Esophagus muscularis mucosa (tissue), 4 donors: ENCODE measurements around the gene PPP1R3F. TPM values are rescaled to one million over a fixed set of nuclear protein-coding genes. Genes with fewer than 3 reads are reported as not detected.

Source experiments
- DNase-seq: peaks from one replicate; pipeline ENCODE4 v3.0.0-alpha.2; 2017; ENCODE audit errors: extremely low spot score
- H3K27ac ChIP-seq, 4 donors: fragments of 200-600 bp; sonication (generic); replicated peaks in 1 of 4; 1 replicate in 3 of 4; 2 replicates in 1 of 4; pipeline ENCODE4 v1.5.1; 2016 to 2019; ENCODE audit warnings: mild to moderate bottlenecking in 1 of 4
- H3K27me3 ChIP-seq, 4 donors: fragments of 200-600 bp; sonication (generic); one replicate each; pipeline versions ENCODE4 v1.5.1 to v1.6.0; 2016 to 2019
- H3K36me3 ChIP-seq, 4 donors: fragments of 200-600 bp; sonication (generic); one replicate each; pipeline ENCODE4 v1.5.1; 2016 to 2019
- H3K4me1 ChIP-seq, 4 donors: fragments of 200-600 bp; sonication (generic); one replicate each; pipeline ENCODE4 v1.5.1; 2016 to 2019
- H3K4me3 ChIP-seq, 4 donors: fragments of 200-600 bp; sonication (generic); 1 replicate in 2 of 4; 2 replicates in 2 of 4; pipeline ENCODE4 v1.5.1; 2016 to 2019; ENCODE audit warnings: mild to moderate bottlenecking in 4 of 4, moderate library complexity in 1 of 4
- H3K9me3 ChIP-seq, 4 donors: fragments of 200-600 bp; sonication (generic); 1 replicate in 3 of 4; 2 replicates in 1 of 4; pipeline ENCODE4 v1.5.1; 2016 to 2019
- EP300 ChIP-seq: sonication (generic); formaldehyde crosslinking; IDR thresholded peaks from one replicate; pipeline ENCODE4 v1.6.1; 2017; ENCODE audit warnings: antibody characterized with exemption
- POLR2A ChIP-seq: fragments of 450-650 bp; IDR thresholded peaks from one replicate; pipeline ENCODE4 v1.6.1; 2017; ENCODE audit warnings: antibody characterized with exemption, moderate library complexity, mild to moderate bottlenecking, low read depth
- POLR2AphosphoS5 ChIP-seq, 2 donors: sonication (generic); formaldehyde crosslinking; IDR thresholded peaks; one replicate each; pipeline ENCODE4 v1.6.1; 2017; ENCODE audit warnings: antibody characterized with exemption in 2 of 2
- WGBS: methylation state at CpG from one replicate; pipeline ENCODE4 v1.1.5; 2018; 5-methylcytosine and 5-hydroxymethylcytosine counted together
- intact Hi-C: fragments of 100-400 bp; cut with DNase I; formaldehyde crosslinking; loops from one replicate; pipeline ENCODE4 v1.15.1; 2023
- total RNA-seq, 4 donors: library from RNA; depleted of rRNA; stranded (reverse); fragments of >200 nt; gene quantifications; one replicate each; pipeline versions ENCODE4 v1.1.0 to v1.2.1, GENCODE V29; 2016
- TF ChIP-seq, protein P1 (sequence below), 3 experiments: fragments of 200-600 bp in 2 of 3; fragments of 450-650 bp in 1 of 3; sonication (generic) in 2 of 3; IDR thresholded peaks; one replicate each; pipeline ENCODE4 v1.5.1; 2017 to 2019; ENCODE audit warnings: antibody characterized with exemption in 3 of 3, mild to moderate bottlenecking in 2 of 3, moderate library complexity in 1 of 3

PPP1R3F gene
- total RNA-seq, 4 donors from 2014 or later: 13.8 to 27.0 (median 16.4) TPM

DNA sequence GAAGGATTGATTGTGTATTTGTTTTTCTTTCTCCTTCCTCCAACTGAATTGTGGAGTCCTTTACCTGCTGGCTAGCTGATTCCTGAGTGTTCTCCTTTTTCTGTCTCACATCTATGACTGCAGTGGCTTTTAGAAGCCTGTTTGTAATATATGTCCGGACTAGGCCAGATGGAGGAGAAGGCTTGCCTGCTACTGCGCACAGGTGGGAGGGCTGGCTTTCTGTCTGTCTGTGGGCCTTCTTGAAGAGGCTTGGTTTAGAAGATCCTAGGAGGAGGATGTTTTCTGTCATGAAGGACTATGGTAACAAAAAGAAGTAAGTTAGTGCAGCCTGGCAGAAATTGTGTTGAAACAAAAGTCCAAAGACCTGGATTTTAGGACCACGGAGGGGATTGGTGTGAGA lies 8.5 kb downstream of the PPP1R3F start:
- Histone ChIP-seq H3K27ac (no peak overlapping the region), H3K4me1 (peaks cover 0 to 18% (median 15%) of the 10 kb centered on the region in 4 donors), H3K9me3 (no peaks in the 10 kb centered on the region), H3K27me3 (no peaks in the 10 kb centered on the region), H3K36me3 (no peaks in the 10 kb centered on the region), H3K4me3 (no peak overlapping the region)
- WGBS: 83% methylated on average over 3 of the region's 3 CpGs
- DNase-seq: no peak
- intact Hi-C loops: no loop called here
- TF ChIP-seq EP300 (no peak), POLR2A (no peak)
- TF ChIP-seq, protein P1, sequence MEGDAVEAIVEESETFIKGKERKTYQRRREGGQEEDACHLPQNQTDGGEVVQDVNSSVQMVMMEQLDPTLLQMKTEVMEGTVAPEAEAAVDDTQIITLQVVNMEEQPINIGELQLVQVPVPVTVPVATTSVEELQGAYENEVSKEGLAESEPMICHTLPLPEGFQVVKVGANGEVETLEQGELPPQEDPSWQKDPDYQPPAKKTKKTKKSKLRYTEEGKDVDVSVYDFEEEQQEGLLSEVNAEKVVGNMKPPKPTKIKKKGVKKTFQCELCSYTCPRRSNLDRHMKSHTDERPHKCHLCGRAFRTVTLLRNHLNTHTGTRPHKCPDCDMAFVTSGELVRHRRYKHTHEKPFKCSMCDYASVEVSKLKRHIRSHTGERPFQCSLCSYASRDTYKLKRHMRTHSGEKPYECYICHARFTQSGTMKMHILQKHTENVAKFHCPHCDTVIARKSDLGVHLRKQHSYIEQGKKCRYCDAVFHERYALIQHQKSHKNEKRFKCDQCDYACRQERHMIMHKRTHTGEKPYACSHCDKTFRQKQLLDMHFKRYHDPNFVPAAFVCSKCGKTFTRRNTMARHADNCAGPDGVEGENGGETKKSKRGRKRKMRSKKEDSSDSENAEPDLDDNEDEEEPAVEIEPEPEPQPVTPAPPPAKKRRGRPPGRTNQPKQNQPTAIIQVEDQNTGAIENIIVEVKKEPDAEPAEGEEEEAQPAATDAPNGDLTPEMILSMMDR (IDR thresholded peaks at IDR 0.05): no peak

DNA sequence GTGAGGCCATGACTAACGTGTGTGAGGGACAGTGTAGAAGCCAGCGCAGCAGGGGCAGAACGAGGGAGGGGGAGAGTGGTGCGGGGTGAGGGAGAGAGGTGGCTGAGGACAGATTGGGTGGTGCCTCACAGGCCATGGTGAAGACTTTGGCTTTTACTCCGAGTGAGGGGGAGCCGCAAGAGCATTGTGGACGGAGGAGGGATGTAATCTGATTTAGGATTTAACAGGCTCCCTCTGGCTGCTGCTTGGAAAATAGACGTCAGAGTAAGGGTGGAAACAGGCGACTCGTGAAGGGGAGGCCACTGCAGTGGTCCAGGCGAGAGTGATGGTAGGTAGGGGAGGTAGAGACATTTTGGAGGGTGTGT lies 13.0 kb downstream of the PPP1R3F start:
- no peak for TF ChIP-seq POLR2A
- TF ChIP-seq, protein P1 (IDR thresholded peaks at IDR 0.05): peak; percentile 13 to 29 (median 20)
- 38% methylated on average over 11 of the region's 11 CpGs for WGBS
- H3K36me3 ChIP-seq: peaks cover 0 to 8% (median 3%) of the 10 kb centered on the region in 4 donors
- no peaks in the 10 kb centered on the region for H3K4me1 ChIP-seq
- H3K27ac ChIP-seq: no peak overlapping the region
- no peak overlapping the region for H3K4me3 ChIP-seq
- intact Hi-C loops: no loop called here
- no peaks in the 10 kb centered on the region for H3K27me3 ChIP-seq
- DNase-seq: no peak
- H3K9me3 ChIP-seq: no peaks in the 10 kb centered on the region

DNA sequence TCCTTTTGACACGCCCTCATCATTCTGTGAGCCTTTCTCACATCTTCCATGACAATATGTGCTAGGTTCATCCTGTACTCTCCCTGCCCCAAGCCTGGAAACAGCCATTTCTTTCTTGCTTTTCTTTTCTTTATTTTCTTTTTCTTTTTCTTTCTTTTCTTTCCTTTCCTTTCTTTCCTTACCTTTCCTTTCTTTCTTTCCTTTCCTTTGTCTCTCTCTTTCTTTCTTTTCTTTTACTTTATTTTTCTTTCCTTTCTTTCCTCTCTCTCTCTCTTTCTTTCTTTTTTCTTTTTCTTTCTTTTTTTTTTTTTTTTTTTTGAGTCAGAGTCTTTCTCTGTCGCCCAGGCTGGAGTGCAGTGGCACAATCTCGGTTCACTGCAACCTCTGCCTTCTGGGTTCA lies 14.6 kb downstream of the PPP1R3F start:
- Histone ChIP-seq H3K27ac (no peak overlapping the region), H3K4me3 (no peak overlapping the region), H3K4me1 (no peaks in the 10 kb centered on the region), H3K27me3 (no peaks in the 10 kb centered on the region), H3K36me3 (peaks cover 0 to 8% (median 3%) of the 10 kb centered on the region in 4 donors), H3K9me3 (no peaks in the 10 kb centered on the region)
- WGBS: 78% methylated on average over 3 of the region's 3 CpGs
- no peak for DNase-seq
- intact Hi-C loops: no loop called here
- TF ChIP-seq EP300 (no peak), POLR2AphosphoS5 (IDR thresholded peaks at IDR 0.05) (no peak), POLR2A (no peak)
- TF ChIP-seq, protein P1 (IDR thresholded peaks at IDR 0.05): no peak

DNA sequence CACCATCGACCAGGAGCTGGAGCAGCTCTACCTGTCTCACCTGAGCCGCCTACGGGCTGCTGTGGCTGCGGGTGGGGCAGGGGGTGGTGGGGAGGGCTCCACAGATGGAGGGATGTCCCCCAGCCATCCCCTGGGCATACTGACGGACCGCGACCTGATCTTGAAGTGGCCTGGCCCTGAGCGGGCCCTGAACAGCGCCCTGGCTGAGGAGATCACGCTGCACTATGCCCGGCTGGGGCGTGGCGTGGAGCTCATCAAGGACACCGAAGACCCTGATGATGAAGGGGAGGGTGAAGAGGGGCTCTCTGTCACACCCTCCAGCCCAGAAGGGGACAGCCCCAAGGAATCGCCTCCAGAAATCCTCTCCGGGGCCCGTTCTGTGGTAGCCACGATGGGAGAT lies 16.5 kb downstream of the PPP1R3F start:
- WGBS: 88% methylated on average over 9 of the region's 18 CpGs
- H3K27me3 ChIP-seq: no peaks in the 10 kb centered on the region
- peaks cover 0 to 8% (median 3%) of the 10 kb centered on the region in 4 donors for H3K36me3 ChIP-seq
- DNase-seq: no peak
- H3K9me3 ChIP-seq: no peaks in the 10 kb centered on the region
- no peaks in the 10 kb centered on the region for H3K4me1 ChIP-seq
- no peak overlapping the region for H3K4me3 ChIP-seq
- intact Hi-C loops: no loop called here
- no peak overlapping the region for H3K27ac ChIP-seq
- TF ChIP-seq POLR2AphosphoS5 (IDR thresholded peaks at IDR 0.05): no peak
- no peak for TF ChIP-seq POLR2A
- TF ChIP-seq EP300: no peak
- TF ChIP-seq, protein P1 (IDR thresholded peaks at IDR 0.05): no peak

DNA sequence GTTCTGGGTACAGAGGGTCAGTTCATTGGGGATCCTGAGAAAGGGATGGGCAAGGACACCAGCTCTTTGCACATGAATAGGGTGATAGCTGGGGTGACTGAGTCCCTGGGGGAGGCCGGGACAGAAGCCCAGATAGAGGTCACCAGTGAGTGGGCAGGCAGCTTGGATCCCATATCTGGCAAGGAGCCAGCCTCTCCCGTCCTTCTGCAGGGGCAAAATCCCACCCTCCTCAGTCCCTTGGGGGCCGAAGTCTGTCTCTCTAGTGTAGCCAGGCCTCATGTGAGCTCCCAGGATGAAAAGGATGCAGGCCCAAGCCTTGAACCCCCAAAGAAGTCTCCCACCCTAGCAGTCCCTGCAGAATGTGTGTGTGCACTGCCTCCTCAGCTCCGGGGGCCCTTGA lies 17.0 kb downstream of the PPP1R3F start:
- Histone ChIP-seq H3K4me1 (no peaks in the 10 kb centered on the region), H3K9me3 (no peaks in the 10 kb centered on the region), H3K27me3 (no peaks in the 10 kb centered on the region), H3K36me3 (peaks cover 0 to 8% (median 3%) of the 10 kb centered on the region in 4 donors), H3K4me3 (no peak overlapping the region), H3K27ac (no peak overlapping the region)
- intact Hi-C loops: no loop called here
- WGBS: 65% methylated on average over 3 of the region's 4 CpGs
- no peak for DNase-seq
- TF ChIP-seq POLR2AphosphoS5 (IDR thresholded peaks at IDR 0.05): no peak
- TF ChIP-seq, protein P1 (IDR thresholded peaks at IDR 0.05): no peak
- no peak for TF ChIP-seq POLR2A
- TF ChIP-seq EP300: no peak
